NOMO-1 treated with dmso at 0.1 percent for 144 hours (cell line): Measurements from ENCODE around the gene CXCL3.

Experiments
- DNase-seq: peaks from one replicate; lab custom pipeline; 2025; ENCODE audit not compliant: unreplicated experiment; lab: John Stamatoyannopoulos, UW

The CXCL3 gene

GRCh38 chr4:74014332-74014731 is 24.2 kb downstream of the CXCL3 start:
- DNase-seq, result no peak

DNA sequence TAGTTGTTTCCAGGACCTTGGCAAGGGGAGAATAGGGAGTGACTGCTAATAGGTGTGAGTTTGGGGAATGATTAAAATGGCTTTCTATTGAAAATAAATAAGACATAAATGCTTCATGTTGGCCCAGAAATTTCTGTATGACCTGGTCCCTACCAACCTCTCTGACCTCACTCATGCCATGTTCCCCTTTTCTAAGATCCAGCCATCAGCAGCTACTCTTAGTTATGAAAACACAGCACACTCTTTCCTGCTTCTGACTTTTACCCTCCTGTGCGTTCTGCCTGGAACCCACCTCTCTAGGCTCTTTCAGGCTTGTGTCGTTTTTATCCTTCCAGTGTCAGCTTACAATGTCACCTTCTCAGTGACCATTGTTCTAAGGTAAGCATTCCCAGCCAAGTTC is 25.2 kb downstream of the CXCL3 start:
- no peak for DNase-seq

- no peak for DNase-seq
Observed at GRCh38 chr4:74012130-74012529, 26.4 kb downstream of the CXCL3 start.

GRCh38 chr4:74009307-74009706 is 29.2 kb downstream of the CXCL3 start:
- no peak for DNase-seq

- no peak for DNase-seq
Observed at GRCh38 chr4:74006009-74006476, 32.4 kb downstream of the CXCL3 start.

DNA sequence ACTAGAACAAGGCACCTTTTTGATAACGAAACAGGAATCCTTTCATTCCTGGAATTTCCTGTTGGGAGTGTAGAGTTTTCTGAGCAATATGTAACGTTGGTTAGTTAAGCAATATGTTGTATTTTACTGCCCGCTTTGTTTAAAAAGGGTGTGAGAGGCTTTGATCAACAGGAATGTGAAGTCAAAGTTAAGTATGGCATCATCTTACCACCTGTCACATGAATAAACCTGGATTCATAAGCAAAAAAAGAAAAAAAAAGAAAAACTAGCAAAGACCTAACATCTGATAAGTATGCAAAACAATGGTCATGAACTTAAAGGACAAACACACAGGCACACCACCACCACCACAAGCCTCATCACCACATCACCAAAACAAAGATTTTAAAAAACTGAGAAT is 33.0 kb downstream of the CXCL3 start:
- no peak for DNase-seq

GRCh38 chr4:74004668-74005067 is 33.8 kb downstream of the CXCL3 start:
- no peak for DNase-seq

GRCh38 chr4:74000301-74000700 is 38.2 kb downstream of the CXCL3 start:
- no peak for DNase-seq

DNA sequence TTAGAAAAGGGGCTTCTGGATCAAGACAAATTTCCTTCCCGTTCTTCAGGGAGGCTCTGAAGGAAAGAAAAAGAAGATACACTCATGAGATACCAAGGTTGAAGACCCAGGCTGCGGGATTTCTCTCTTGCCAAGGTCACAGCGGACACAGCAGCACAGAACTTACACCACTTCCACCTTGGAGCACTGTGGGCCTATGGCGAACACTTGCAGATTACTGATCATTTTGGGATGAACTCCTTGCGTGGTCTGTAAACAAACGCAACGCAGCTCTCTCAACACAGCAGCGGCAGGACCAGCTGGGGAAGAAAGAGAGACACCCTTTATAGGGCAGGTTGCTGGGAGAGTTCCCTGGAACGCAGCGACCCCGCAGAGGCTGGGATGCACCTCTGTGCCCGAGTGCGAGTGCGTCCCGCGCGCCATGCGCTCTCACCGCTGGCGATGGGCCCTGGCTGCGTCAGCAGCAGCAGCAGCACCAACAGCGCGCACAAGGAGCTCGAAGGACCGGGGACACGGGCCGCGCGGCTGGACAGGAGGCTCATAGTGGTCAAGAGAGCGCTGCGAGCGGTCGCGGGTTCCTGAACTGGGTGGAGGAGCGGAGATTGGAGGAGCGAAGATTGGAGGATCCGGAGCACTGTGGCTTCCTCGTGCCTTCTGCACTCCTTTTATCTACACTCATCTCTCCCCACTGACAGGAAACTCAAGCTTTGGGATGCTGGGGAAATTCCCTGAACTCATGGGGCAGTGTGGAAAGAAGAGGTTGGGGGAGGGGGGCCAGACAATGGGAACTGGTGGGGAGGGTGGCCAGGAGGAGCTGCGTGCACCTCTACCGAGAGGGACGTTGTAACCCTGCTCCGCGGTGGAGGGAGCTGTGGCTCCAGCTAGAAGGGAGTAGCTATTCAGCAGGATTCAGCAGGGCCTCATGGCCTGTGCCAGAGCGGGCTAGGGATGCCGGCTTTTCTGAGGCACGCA is 40.2 kb downstream of the CXCL3 start, which contains the start of gene CXCL5:
CXCL5 (minus strand) TSS at position 638 of the 972 bp plus-strand sequence; CDS start at position 542, 96 bp downstream.
- no peak for DNase-seq

DNA sequence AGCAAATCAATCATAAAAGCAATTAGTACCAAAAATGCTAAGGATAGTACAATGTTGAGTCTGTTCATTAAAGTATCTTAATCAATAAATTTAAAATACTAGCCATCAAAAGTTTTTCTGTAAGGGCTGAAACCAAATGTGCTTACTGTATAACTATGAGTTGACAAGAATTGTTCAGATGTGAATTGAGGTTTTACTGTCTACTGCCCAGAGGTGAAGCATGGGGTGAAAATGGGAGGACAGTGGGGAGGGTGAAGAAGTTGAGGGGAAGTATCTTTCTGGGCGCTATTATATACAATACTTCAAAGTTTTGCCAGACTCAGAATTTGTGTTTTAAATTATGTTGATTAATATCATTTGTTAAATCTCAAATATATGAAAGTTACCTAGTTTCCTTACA is 46.4 kb downstream of the CXCL3 start:
- DNase-seq, result no peak

- no peak for DNase-seq
Observed at GRCh38 chr4:73991742-73992000, 46.8 kb downstream of the CXCL3 start.

DNA sequence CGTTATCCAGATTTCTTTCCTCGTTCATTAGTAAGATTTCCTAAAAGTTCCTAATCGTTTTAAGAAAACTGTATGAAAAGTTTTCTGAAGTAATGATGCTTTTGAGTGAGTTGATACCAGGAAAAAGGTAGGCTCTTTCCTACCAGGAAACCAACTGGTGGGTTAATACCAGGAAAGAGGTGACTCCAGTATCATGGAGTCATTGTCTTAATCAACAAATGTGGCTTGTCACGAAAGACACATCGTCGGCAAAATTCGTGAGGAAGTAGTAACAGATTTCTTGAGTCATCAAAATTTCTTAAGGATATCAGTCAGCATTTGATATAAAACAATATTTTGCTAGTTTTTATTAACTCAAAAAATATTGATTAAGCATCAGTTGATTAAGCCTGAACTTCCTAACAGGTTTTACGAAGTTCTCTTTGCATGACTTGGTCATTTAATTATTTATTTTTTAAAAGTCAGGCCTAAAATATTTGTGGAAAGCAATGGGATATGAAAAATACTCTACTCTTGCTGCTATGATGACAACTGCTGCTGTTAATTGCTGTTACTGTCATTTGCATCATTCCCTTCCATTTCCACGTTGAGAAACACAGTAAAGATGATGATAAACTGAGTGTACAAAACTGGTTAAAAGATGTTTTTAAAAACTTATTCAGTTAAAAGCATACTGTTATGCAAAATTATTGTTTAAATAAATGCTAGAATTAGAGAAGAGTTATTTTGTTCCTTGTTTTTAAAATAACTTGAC is 47.3 kb downstream of the CXCL3 start:
- DNase-seq, result no peak

- DNase-seq, result no peak
Observed at GRCh38 chr4:73989928-73990327, 48.6 kb downstream of the CXCL3 start.

DNA sequence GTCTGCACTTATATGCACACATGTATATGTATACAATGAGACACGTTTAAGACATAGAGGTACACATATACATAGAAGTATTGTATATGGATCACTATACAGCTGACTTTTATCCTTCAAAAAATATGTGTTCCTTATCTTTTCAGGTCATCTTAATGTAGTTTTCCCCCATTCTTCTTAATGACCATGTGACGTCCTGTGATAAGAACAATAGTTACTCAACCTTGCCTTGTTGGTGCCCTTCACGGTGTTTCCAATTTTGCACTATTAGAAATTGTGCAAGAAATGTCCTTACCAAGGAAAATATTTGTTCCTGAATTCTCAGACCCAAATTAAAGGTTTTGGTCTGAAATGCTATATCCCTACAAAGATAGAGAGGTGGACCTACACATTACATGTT is 49.5 kb downstream of the CXCL3 start:
- DNase-seq, result no peak

- no peak for DNase-seq
Observed at GRCh38 chr4:73988061-73988460, 50.4 kb downstream of the CXCL3 start, which contains the start of gene PPBP. Gene PPBP, minus strand, starts transcription at chr4:73988190. Its CDS starts 87 bp downstream, at chr4:73988103.
